Heart left ventricle (tissue), 16 donors: ENCODE results near the gene SOX10. TPM values are rescaled to one million over a fixed set of nuclear protein-coding genes. Genes with fewer than 3 reads are reported as not detected.

Experiments used
- ATAC-seq, 4 donors: fragments of 200-7000 bp; cut with Tn5 transposase; one replicate each; pipeline ENCODE4 v1.9.1; 2020 to 2022; ENCODE audit warnings: moderate library complexity in 4 of 4, mild to moderate bottlenecking in 3 of 4, moderate number of reproducible peaks in 1 of 4
- DNase-seq, 5 donors: peaks; one replicate each; pipeline ENCODE4 v3.0.0-alpha.2; 2020
- H3K27ac ChIP-seq, 12 donors: fragments of 200-600 bp; sonication (generic) in 4 of 12; one replicate each; pipeline versions ENCODE4 v1.5.0 to v1.8.0; 2016 to 2022; ENCODE audit warnings: mild to moderate bottlenecking in 2 of 12
- H3K27me3 ChIP-seq, 9 donors: fragments of 200-600 bp; sonication (generic) in 2 of 9; one replicate each; pipeline versions ENCODE4 v1.5.1 to v1.8.0; 2016 to 2022; ENCODE audit warnings: mild to moderate bottlenecking in 3 of 9
- H3K36me3 ChIP-seq, 9 donors: fragments of 200-600 bp; sonication (generic) in 2 of 9; one replicate each; pipeline versions ENCODE4 v1.5.0 to v1.8.0; 2018 to 2022; ENCODE audit warnings: mild to moderate bottlenecking in 2 of 9
- H3K4me1 ChIP-seq, 12 donors: fragments of 200-600 bp; sonication (generic) in 4 of 12; one replicate each; pipeline versions ENCODE4 v1.5.0 to v1.8.0; 2016 to 2022; ENCODE audit warnings: mild to moderate bottlenecking in 3 of 12
- H3K4me3 ChIP-seq, 12 donors: fragments of 200-600 bp; sonication (generic) in 4 of 12; one replicate each; pipeline versions ENCODE4 v1.5.0 to v1.8.0; 2017 to 2022; ENCODE audit warnings: mild to moderate bottlenecking in 9 of 12, moderate library complexity in 4 of 12
- H3K9me3 ChIP-seq, 12 donors: fragments of 200-600 bp; sonication (generic) in 4 of 12; one replicate each; pipeline versions ENCODE4 v1.5.0 to v1.8.0; 2016 to 2022; ENCODE audit warnings: mild to moderate bottlenecking in 1 of 12
- POLR2A ChIP-seq, 2 donors: fragments of 450-650 bp; IDR thresholded peaks; one replicate each; pipeline ENCODE4 v1.6.1; 2017; ENCODE audit warnings: antibody characterized with exemption in 2 of 2, mild to moderate bottlenecking in 2 of 2, moderate library complexity in 2 of 2
- WGBS, 4 donors: extraction: QIAGEN DNeasy Blood & Tissue Kit in 2 of 4; methylation state at CpG; one replicate each; pipeline versions ENCODE4 v1.1.5 to v1.1.7; 2013 to 2018; 5-methylcytosine and 5-hydroxymethylcytosine counted together
- intact Hi-C, 10 donors: fragments of 100-400 bp; cut with DNase I; formaldehyde crosslinking; loops; one replicate each; pipeline versions ENCODE4 v1.11.1 to v1.14.2; 2022
- polyA plus RNA-seq, 2 donors: library from polyadenylated mRNA; stranded (reverse); fragments of 200-250 nt; gene quantifications; one replicate each; pipeline ENCODE4 v1.2.3, GENCODE V29; 2013
- total RNA-seq, 9 donors: library from RNA; depleted of rRNA in 2 of 9; stranded (reverse); fragments of >200 nt in 2 of 9; fragmentation: NEBNext Ultra II Directional in 3 of 9; extraction: Animal tissue kit (Norgen Biotek cat#: 25700) in 3 of 9; gene quantifications; one replicate each; pipeline versions ENCODE4 v1.1.0 to v1.2.4, GENCODE V29; 2016 to 2023
- TF ChIP-seq, protein P1 (sequence below), 12 donors: fragments of 200-600 bp; sonication (generic) in 4 of 12; IDR thresholded peaks; one replicate each; pipeline versions ENCODE4 v1.5.0 to v1.8.0; 2018 to 2022; ENCODE audit warnings: antibody characterized with exemption in 12 of 12, mild to moderate bottlenecking in 5 of 12
- donor health status: ischemic (EF 13 %, LVEDD 7.1; RV severe dilation, severe dysfunction).
- donor health status: healthy with polysubstance abuse.
- donor health status: DM: no; HTN: yes; CAD: no.
- donor health status: DM: no; HTN: no; CAD: no.
- donor health status: ischemic (EF 25% LVEDD 6.9; RV normal size, moderate dysfunction).
- donor health status: ischemic (EF 25% LVEDD 5.7; RV mildly dilated, moderate dysfunction).
- donor health status: healthy.
- donor health status: DM: yes; HTN: yes; CAD: no.
- donor health status: ischemic (EF 35%, LVEDD 5.7; RV mildly dilated, moderate dysfunction).
- donor health status: nonischemic (EF 11% LVEDD 7.7; RV severe dilation, severe dysfunction).
- donor health status: DM: yes; HTN: yes; CAD: no.
- donor health status: PGD.
- donor health status: ischemic (EF 29% LVEDD 5.4; RV normal size, mild dysfunction).
- donor health status: nonischemic (EF 23%, LVEDD 6.1; RV moderate dilation, normal function).

The SOX10 gene
- total and polyA plus RNA-seq, 11 donors: 0.43 to 7.6 (median 1.1) TPM

DNA sequence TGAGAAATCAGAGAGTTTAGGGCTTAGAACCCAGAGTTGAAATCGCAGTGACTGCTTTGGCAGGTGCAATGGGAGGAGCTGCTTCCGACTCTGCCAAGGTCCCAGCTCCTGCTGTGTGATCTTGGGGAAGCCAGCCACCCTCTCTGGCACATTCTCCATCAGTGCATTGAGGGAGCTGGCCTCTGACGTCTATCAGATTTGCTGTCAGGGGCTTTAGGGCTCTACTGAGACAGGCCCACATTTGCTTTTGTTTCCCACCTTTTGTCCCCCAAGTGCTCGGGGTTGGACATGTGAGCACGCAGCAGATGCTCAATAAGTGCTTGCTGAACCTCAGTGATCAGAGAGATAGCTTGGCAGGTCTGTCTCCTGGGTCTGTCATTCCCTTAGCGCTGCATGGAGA lies 10.6 kb upstream of the SOX10 start:
- Histone ChIP-seq H3K4me1 (peaks cover 0 to 16% (median 3%) of the 10 kb centered on the region in 12 donors), H3K27ac (no peak overlapping the region), H3K36me3 (no peaks in the 10 kb centered on the region), H3K27me3 (no peaks in the 10 kb centered on the region), H3K4me3 (no peak overlapping the region), H3K9me3 (no peaks in the 10 kb centered on the region)
- WGBS, 4 donors: 82 to 90% (median 84%) methylated on average over 5 to 6 of the region's 6 CpGs
- TF ChIP-seq, protein P1, sequence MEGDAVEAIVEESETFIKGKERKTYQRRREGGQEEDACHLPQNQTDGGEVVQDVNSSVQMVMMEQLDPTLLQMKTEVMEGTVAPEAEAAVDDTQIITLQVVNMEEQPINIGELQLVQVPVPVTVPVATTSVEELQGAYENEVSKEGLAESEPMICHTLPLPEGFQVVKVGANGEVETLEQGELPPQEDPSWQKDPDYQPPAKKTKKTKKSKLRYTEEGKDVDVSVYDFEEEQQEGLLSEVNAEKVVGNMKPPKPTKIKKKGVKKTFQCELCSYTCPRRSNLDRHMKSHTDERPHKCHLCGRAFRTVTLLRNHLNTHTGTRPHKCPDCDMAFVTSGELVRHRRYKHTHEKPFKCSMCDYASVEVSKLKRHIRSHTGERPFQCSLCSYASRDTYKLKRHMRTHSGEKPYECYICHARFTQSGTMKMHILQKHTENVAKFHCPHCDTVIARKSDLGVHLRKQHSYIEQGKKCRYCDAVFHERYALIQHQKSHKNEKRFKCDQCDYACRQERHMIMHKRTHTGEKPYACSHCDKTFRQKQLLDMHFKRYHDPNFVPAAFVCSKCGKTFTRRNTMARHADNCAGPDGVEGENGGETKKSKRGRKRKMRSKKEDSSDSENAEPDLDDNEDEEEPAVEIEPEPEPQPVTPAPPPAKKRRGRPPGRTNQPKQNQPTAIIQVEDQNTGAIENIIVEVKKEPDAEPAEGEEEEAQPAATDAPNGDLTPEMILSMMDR (IDR thresholded peaks at IDR 0.05): no peak
- no peak for TF ChIP-seq POLR2A (IDR thresholded peaks at IDR 0.05)
- no peak for DNase-seq
- intact Hi-C loops: no loop called here
- ATAC-seq: no peak

DNA sequence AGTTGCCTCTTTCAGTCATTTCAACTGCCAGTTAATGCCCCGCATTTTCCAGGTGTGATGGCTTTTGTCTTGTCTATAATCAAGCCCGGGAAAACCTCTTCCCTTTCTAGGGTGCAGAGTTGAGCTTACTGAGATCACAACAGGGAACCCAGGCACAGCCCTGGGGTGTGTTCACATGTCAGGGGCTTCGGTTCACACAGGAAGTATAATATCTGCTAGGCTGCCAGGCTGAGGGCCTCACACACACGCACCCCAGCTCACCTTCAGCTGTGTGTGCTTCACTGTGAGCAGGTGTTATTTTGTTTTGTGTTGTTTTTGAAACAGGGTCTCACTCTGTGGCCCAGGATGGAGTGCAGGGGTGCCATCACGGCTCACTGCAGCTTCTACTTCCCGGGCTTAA lies 9.7 kb upstream of the SOX10 start:
- Histone ChIP-seq H3K4me1 (peaks cover 0 to 19% (median 1%) of the 10 kb centered on the region in 12 donors), H3K36me3 (no peaks in the 10 kb centered on the region), H3K4me3 (no peak overlapping the region), H3K27ac (no peak overlapping the region), H3K9me3 (no peaks in the 10 kb centered on the region), H3K27me3 (no peaks in the 10 kb centered on the region)
- intact Hi-C loops: no loop called here
- WGBS, 4 donors: 80 to 87% (median 85%) methylated on average over 6 of the region's 6 CpGs
- DNase-seq (no peak), ATAC-seq (no peak)
- TF ChIP-seq, protein P1 (IDR thresholded peaks at IDR 0.05): no peak
- no peak for TF ChIP-seq POLR2A (IDR thresholded peaks at IDR 0.05)

DNA sequence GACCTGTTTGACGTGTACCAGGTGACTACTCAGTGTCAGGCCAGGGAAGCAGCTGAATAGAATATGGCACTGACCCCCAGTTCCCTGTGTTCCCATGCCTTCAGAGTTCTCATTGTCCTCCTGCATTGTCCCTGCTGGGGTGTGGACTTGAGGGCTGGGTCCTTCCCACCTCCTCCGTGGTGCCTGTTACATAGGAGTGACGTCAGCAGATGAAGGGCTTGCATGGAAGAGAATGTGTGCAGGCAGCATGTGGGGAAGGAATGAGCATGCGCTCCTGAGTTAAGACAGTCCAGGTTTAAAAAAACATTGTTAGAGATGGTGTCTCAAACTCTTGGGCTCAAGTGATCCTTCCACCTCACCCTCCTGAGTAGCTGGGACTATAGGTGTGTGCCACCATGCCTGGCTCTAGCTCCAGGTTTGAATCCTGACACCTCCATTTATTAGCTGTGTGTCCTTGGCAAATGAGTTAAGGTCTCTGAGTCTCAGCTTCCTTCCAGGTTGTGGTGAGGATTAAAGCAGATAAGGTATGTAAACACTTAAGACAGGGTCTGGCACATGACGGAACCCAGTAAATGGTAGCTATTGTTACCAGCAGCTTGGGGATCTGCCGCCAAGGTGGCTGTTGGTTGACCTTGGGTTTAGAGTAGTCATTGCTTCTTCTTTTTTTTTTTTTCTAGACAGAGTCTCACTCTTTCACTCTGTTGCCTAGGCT lies 7.5 kb upstream of the SOX10 start:
- H3K9me3 ChIP-seq: no peaks in the 10 kb centered on the region
- H3K27me3 ChIP-seq: no peaks in the 10 kb centered on the region
- intact Hi-C loops: no loop called here
- TF ChIP-seq, protein P1 (IDR thresholded peaks at IDR 0.05): no peak
- TF ChIP-seq POLR2A (IDR thresholded peaks at IDR 0.05): no peak
- ATAC-seq: no peak
- peaks cover 0 to 19% (median 1%) of the 10 kb centered on the region in 12 donors for H3K4me1 ChIP-seq
- H3K4me3 ChIP-seq: no peak overlapping the region
- 74 to 85% (median 76%) methylated on average over 6 of the region's 6 CpGs for WGBS, 4 donors
- DNase-seq: no peak
- peaks cover 0 to under 1% (median 0%) of the 10 kb centered on the region in 9 donors for H3K36me3 ChIP-seq
- no peak overlapping the region for H3K27ac ChIP-seq

DNA sequence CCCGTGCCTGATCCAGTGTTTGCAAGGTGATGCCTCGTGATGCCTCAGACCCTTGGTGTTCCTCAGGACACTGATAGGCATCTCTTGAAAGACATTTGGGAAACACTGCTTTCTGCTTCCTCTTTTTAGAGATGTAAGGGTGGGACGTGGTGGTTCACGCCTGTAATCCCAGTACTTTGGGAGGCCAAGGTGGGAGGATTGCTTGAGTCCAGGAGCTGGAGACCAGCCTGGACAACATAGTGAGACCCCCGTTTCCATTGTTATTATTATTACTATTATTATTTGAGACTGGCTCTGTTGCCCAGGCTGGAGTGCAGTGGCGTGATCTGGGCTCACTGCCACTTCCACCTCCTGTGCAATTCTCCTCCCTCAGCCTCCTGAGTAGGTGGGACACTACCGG lies 6.5 kb upstream of the SOX10 start:
- ATAC-seq: no peak
- Histone ChIP-seq H3K9me3 (no peaks in the 10 kb centered on the region), H3K27ac (no peak overlapping the region), H3K4me1 (peaks cover 0 to 12% (median 0%) of the 10 kb centered on the region in 12 donors), H3K36me3 (peaks cover 0 to 8% (median 0%) of the 10 kb centered on the region in 9 donors), H3K4me3 (no peak overlapping the region), H3K27me3 (no peaks in the 10 kb centered on the region)
- intact Hi-C loops: no loop called here
- no peak for DNase-seq
- 88 to 94% (median 93%) methylated on average over 7 of the region's 7 CpGs for WGBS, 4 donors
- TF ChIP-seq, protein P1 (IDR thresholded peaks at IDR 0.05): no peak
- no peak for TF ChIP-seq POLR2A (IDR thresholded peaks at IDR 0.05)
